ENCODE data around the gene PAQR8.
A peak's percentile ranks its signal among the peaks of the same experiment; 100 is the strongest.

Gene PAQR8

DNA sequence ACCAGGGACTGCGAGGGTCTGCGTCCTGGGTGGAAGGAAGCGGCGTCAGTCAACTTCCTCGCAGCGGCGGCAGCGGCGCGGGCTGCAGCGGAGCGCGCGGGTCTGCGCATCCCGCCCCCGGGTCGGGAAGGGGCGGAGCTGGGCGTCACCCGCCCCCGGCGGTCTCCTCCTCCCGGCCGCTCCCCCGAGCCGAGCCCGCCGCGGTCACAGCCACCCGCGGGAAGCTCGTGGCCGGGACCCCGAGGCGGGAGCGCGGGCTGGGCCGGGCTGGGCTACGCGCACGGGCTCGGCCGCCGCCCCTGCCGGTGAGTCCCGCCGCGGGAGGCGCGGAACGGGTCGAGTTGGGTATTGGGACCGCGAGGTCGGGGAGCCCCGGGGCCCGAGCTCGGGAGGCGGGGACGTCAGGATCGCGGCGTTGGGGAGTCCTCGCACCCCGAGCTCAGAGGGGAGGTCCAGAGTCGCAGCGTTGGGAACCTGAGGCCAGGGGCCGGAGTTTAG is at the start of gene PAQR8:
Gene PAQR8, plus strand, starts transcription at position 207 of the 498 bp plus-strand sequence. CDS start 41,063 bp downstream, outside the sequence.
- DNase-seq, result peak; percentile 69

DNA sequence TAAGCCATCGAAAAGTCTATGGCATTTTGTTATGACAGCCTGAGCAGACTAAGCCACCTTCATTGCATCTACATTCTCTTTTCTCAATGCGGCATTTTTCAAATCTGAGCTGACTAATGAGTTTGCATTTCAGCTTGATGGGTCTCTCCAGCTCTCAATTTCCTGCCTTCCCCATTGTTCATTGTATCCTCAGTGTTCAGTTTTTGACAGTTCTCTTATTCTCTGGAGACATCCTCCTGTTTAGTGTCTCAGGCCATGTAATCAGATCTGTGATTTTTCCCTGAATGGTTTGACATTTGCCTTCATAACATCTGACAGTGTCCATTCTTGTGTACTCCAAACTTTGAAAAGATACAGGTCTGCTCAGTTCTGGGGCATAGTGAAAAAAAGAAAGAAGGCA is 49.5 kb upstream of the PAQR8 start:
- no peak for DNase-seq

GRCh38 chr6:52314752-52315151 is 47.2 kb upstream of the PAQR8 start:
- no peak for DNase-seq

DNA sequence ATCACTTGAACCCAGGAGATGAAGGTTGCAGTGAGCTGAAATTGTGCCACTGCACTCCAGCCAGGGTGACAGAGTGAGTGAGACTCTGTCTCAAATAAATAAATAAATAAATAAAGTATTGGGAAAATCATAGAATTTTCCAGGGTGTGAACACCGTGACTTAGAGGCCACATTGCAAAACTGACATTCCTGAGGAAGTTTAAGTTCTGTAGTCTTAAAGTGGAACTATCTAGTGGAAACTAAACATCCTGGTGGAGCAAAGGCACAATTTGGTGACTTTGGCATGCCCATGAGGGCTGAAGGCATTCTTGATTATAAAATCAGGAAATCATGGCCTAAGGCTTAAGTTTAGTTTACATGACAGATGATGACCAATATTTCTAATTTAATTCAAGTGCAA is 44.7 kb upstream of the PAQR8 start:
- no peak for DNase-seq

- no peak for DNase-seq
Measured at GRCh38 chr6:52317841-52318581, 43.9 kb upstream of the PAQR8 start.

- no peak for DNase-seq
Measured at GRCh38 chr6:52324189-52324588, 37.8 kb upstream of the PAQR8 start.

DNA sequence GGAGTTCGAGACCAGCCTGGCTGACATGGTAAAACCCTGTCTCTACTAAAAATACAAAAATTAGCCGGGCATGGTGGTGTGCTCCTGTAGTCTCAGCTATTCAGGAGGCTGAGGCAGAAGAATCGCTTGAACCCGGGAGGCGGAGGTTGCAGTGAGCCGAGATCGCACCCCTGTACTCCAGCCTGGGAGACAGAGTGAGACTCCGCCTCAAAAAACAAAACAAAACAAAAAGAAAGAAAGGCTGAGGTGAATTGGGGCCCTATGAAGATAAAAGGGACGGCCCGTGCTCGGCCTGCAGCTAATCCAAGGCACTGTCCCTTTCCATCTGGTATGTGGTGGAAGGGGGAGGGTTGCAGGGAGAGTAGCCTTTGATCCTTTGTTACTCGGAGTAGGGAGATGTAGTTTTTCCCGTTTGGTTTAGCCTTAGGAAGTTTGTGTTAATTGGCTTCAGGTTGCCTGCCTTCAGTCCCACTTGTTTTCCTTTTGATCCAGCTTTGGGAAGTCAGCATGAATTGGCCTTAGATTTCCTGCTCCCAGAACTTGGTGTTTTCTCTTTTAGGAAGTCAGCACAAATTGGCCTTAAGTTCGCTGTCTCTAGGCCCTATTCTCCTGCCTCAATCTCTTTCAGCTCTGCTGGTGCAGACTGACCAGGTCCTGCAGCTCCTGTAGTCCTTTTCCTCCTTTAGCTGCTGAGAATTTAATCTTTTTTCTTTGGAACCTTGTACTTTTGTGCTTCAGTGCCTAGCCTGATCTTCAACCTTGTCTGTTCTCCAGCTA is 36.1 kb upstream of the PAQR8 start:
- DNase-seq, result no peak

GRCh38 chr6:52326540-52327364 is 35.2 kb upstream of the PAQR8 start:
- no peak for DNase-seq

GRCh38 chr6:52328303-52328662 is 33.7 kb upstream of the PAQR8 start:
- DNase-seq, result no peak

DNA sequence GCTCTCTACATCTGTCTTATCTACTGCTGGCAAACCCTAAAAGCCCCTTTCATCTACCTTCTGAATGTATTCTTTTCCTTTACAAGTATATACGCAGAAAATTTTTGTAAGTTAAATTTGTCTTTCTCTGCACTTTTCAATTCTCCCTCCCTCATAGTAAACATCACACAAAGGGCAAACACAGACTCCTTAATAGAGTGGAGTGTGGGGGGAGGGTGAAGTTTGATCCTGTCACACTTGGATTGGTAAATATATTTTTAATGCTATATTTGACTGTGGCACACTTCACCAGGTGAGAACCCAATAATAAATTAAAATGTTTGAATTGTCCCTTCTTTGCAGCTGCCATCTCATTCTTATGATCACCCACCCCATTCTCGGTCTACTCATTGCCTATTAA is 33.2 kb upstream of the PAQR8 start:
- peak; percentile 76 for DNase-seq

GRCh38 chr6:52330470-52330869 is 31.5 kb upstream of the PAQR8 start:
- DNase-seq, result no peak

- no peak for DNase-seq
Measured at GRCh38 chr6:52331793-52332457, 30.0 kb upstream of the PAQR8 start.

GRCh38 chr6:52333840-52334200 is 28.1 kb upstream of the PAQR8 start:
- no peak for DNase-seq

DNA sequence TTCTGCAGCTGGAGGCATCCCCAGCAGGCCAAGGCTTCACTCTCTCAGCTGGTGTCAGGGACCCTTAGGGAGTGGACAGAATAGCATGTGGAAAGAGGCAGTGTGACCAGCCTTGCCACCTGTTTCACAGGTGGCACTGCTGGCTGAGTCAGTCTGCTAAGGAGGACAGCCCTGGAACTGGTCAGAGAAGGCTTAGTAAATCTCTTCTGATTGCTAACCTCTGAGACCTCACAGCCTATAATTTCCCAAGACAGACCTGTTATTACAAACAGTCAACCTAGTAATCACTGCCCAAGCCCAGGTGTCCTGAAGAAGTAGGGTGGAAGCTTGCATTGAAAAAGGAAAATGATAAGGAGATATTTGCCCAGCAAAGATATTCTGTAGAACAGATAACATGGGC is 26.4 kb upstream of the PAQR8 start:
- no peak for DNase-seq

- DNase-seq, result no peak
Measured at GRCh38 chr6:52336919-52337561, 24.9 kb upstream of the PAQR8 start.

DNA sequence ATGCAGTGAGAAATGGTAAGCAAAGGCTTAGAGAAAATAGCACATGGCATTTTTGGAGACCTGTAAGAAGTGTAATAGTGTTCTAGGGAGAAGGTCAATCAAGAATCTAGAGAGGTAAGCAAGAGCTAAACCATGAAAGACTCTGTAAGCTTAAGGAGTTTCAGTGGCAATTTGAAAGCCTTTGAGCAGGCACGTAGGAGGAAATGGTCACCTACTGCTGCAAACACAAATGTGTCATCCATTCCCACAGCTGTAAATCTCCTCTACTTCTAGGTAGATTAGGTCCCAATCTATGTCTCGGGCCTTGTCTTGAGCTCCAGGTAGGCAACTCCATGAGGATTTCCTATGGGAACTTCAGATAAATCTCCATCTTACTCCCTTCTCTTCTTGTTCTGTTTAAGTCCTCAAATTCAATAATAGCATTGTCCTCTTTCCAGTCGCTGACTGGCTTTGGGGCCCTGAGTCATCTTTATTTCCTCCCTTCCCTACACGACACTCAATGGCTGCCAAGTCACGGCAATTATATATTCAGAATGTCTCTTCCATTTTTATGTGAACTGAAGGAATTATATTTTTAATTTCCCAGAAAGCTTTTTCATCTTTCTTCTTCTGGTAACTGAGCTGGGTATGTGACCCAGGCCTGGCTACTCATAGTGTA is 24.2 kb upstream of the PAQR8 start:
- no peak for DNase-seq

DNA sequence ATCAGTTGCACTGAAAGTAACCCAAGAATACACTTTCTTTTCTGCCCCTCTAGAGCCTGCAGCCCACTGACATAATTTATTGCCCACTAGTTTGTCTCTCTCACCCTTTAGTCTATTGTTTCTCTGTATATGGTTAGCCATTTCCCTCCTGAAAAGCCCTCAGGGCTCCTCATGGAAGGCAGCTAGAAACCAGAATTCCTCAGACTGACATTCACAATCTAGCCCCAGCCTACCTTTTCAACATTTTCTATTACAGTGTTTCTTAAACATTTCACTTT is 21.4 kb upstream of the PAQR8 start:
- DNase-seq, result no peak

GRCh38 chr6:52341561-52342260 is 20.2 kb upstream of the PAQR8 start:
- no peak for DNase-seq

- DNase-seq, result no peak
Measured at GRCh38 chr6:52345311-52345710, 16.6 kb upstream of the PAQR8 start.

- no peak for DNase-seq
Measured at GRCh38 chr6:52346503-52346902, 15.4 kb upstream of the PAQR8 start.

- no peak for DNase-seq
Measured at GRCh38 chr6:52347818-52348217, 14.1 kb upstream of the PAQR8 start.

DNA sequence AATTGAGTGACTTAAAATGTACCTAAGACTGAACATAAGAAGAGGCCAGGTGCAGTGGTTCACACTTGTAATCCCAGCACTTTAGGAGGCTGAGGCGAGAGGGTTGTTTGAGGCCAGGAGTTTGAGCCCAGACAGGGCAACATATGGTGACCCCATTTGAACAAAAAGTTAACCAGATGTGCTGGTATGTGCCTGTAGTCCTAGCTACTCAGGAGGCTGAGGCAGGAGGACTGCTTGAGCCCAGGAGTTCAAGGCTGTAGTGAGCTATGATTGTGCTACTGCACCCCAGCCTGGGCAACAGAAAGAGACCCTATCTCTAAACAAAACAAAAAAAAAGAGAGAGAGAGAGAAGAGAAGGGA is 10.1 kb upstream of the PAQR8 start:
- DNase-seq, result no peak
